HEK293 (cell line): ENCODE measurements around the gene PLB1.
A peak's percentile ranks its signal among the peaks of the same experiment; 100 is the strongest.

Experiments
- CTCF ChIA-PET: fragments of 350-600 bp; formaldehyde crosslinking; extraction: SDS; loops from one replicate; lab custom pipeline; 2021; ENCODE audit warnings: antibody characterized with exemption; lab: Yijun Ruan, JAX
- POLR2A ChIA-PET: fragments of 300-600 bp; formaldehyde crosslinking; extraction: SDS; loops from one replicate; lab custom pipeline; 2020; ENCODE audit warnings: antibody characterized with exemption, inconsistent platforms; lab: Yijun Ruan, JAX
- H3K27ac ChIP-seq: fragments of 200-500 bp; sonication (Bioruptor generic); 2 replicates; pipeline ENCODE4 v1.5.1; 2014; ENCODE audit warnings: low read depth, low read length, control low read depth, inconsistent platforms; ENCODE audit errors: extremely low read depth
- H3K36me3 ChIP-seq, 2 experiments: fragments of 200-500 bp in 1 of 2; sonication (Bioruptor generic) in 1 of 2; 1 replicate in 1 of 2; 2 replicates in 1 of 2; pipeline ENCODE4 v1.5.1; 2014 to 2017; ENCODE audit warnings: inconsistent platforms in 2 of 2, low read length in 2 of 2; ENCODE audit not compliant: control insufficient read depth in 2 of 2, insufficient read depth in 1 of 2
- H3K4me1 ChIP-seq: fragments of 200-500 bp; sonication (Bioruptor generic); 2 replicates; pipeline ENCODE4 v1.5.1; 2014; ENCODE audit warnings: mild to moderate bottlenecking, low read length, inconsistent platforms; ENCODE audit not compliant: control insufficient read depth, insufficient read depth
- H3K4me3 ChIP-seq: 2 replicates; pipeline ENCODE4 v1.5.1; 2011; ENCODE audit warnings: low read depth, mild to moderate bottlenecking, control low read depth, low read length, moderate library complexity
- H3K9me3 ChIP-seq: fragments of 200-500 bp; sonication (Bioruptor generic); 2 replicates; pipeline ENCODE4 v1.5.1; 2014; ENCODE audit warnings: low read depth, low read length, inconsistent platforms; ENCODE audit not compliant: control insufficient read depth, insufficient read depth
- EGR2 ChIP-seq: fragments of 450-650 bp; formaldehyde crosslinking; IDR thresholded peaks from 2 replicates; pipeline ENCODE4 v1.5.1; 2016; ENCODE audit warnings: low read depth, missing biosample characterization, missing genetic modification characterization
- GLIS2 ChIP-seq: fragments of 450-650 bp; formaldehyde crosslinking; IDR thresholded peaks from 2 replicates; pipeline ENCODE4 v1.5.1; 2016; ENCODE audit warnings: missing biosample characterization, missing genetic modification characterization
- KLF8 ChIP-seq: fragments of 450-650 bp; formaldehyde crosslinking; IDR thresholded peaks from 2 replicates; pipeline ENCODE4 v1.5.1; 2016; ENCODE audit warnings: missing biosample characterization, missing genetic modification characterization
- RBAK ChIP-seq: fragments of 450-650 bp; formaldehyde crosslinking; IDR thresholded peaks from 2 replicates; pipeline ENCODE4 v1.5.1; 2016; ENCODE audit warnings: missing biosample characterization, missing genetic modification characterization
- REPIN1 ChIP-seq: fragments of 450-650 bp; formaldehyde crosslinking; IDR thresholded peaks from 2 replicates; pipeline ENCODE4 v1.5.1; 2017; ENCODE audit warnings: missing biosample characterization, missing genetic modification characterization, low read depth
- SETDB1 ChIP-seq: IDR thresholded peaks from one replicate; pipeline ENCODE4 v1.6.1; 2017; ENCODE audit warnings: mild to moderate bottlenecking, low read length, moderate library complexity, mixed read lengths; ENCODE audit not compliant: insufficient read length
- ZBTB21 ChIP-seq: fragments of 450-650 bp; formaldehyde crosslinking; IDR thresholded peaks from 2 replicates; pipeline ENCODE4 v1.5.1; 2017; ENCODE audit warnings: missing biosample characterization, missing genetic modification characterization
- ZNF140 ChIP-seq: fragments of 450-650 bp; formaldehyde crosslinking; IDR thresholded peaks from 2 replicates; pipeline ENCODE4 v1.5.1; 2016; ENCODE audit warnings: missing biosample characterization, missing genetic modification characterization
- ZNF155 ChIP-seq: fragments of 450-650 bp; formaldehyde crosslinking; IDR thresholded peaks from 2 replicates; pipeline ENCODE4 v1.5.1; 2016; ENCODE audit warnings: missing biosample characterization, missing genetic modification characterization
- ZNF239 ChIP-seq: fragments of 450-650 bp; formaldehyde crosslinking; IDR thresholded peaks from 2 replicates; pipeline ENCODE4 v1.5.1; 2016; ENCODE audit warnings: missing biosample characterization, missing genetic modification characterization
- ZNF274 ChIP-seq, 2 experiments: fragments of 200-500 bp in 1 of 2; fragments of 450-650 bp in 1 of 2; sonication (Bioruptor generic) in 1 of 2; formaldehyde crosslinking in 1 of 2; IDR thresholded peaks; 2 replicates each; pipeline versions ENCODE4 v1.5.1 to v1.6.1; 2014 to 2016; ENCODE audit warnings: borderline replicate concordance in 1 of 2, inconsistent platforms in 1 of 2, low read length in 1 of 2, missing biosample characterization in 1 of 2, missing genetic modification characterization in 1 of 2
- ZNF426 ChIP-seq: fragments of 450-650 bp; formaldehyde crosslinking; IDR thresholded peaks from 2 replicates; pipeline ENCODE4 v1.5.1; 2017; ENCODE audit warnings: missing biosample characterization, missing genetic modification characterization, mild to moderate bottlenecking, inconsistent platforms, moderate library complexity
- ZNF501 ChIP-seq: fragments of 450-650 bp; formaldehyde crosslinking; IDR thresholded peaks from 2 replicates; pipeline ENCODE4 v1.5.1; 2016; ENCODE audit warnings: missing biosample characterization, missing genetic modification characterization
- ZNF529 ChIP-seq: fragments of 450-650 bp; formaldehyde crosslinking; IDR thresholded peaks from 2 replicates; pipeline ENCODE4 v1.5.1; 2017; ENCODE audit warnings: missing genetic modification characterization, missing biosample characterization; ENCODE audit not compliant: insufficient replicate concordance
- ZNF544 ChIP-seq: fragments of 450-650 bp; formaldehyde crosslinking; IDR thresholded peaks from 2 replicates; pipeline ENCODE4 v1.5.0; 2017; ENCODE audit warnings: missing biosample characterization, missing genetic modification characterization
- ZNF549 ChIP-seq: fragments of 450-650 bp; IDR thresholded peaks from 2 replicates; pipeline ENCODE4 v1.5.1; 2018; ENCODE audit warnings: missing biosample characterization, missing genetic modification characterization, mild to moderate bottlenecking, inconsistent platforms, moderate library complexity
- ZNF600 ChIP-seq: fragments of 450-650 bp; formaldehyde crosslinking; IDR thresholded peaks from 2 replicates; pipeline ENCODE4 v1.5.1; 2016; ENCODE audit warnings: missing biosample characterization, missing genetic modification characterization
- ZNF629 ChIP-seq: fragments of 450-650 bp; formaldehyde crosslinking; IDR thresholded peaks from 2 replicates; pipeline ENCODE4 v1.5.1; 2017; ENCODE audit warnings: missing biosample characterization, missing genetic modification characterization
- ZNF664 ChIP-seq: fragments of 450-650 bp; formaldehyde crosslinking; IDR thresholded peaks from 2 replicates; pipeline ENCODE4 v1.5.1; 2016; ENCODE audit warnings: missing biosample characterization, missing genetic modification characterization
- ZNF707 ChIP-seq: fragments of 450-650 bp; formaldehyde crosslinking; IDR thresholded peaks from 2 replicates; pipeline ENCODE4 v1.5.1; 2016; ENCODE audit warnings: missing biosample characterization, missing genetic modification characterization
- ZNF792 ChIP-seq: fragments of 450-650 bp; formaldehyde crosslinking; IDR thresholded peaks from 2 replicates; pipeline ENCODE4 v1.5.1; 2016; ENCODE audit warnings: missing biosample characterization, missing genetic modification characterization
- ZNF830 ChIP-seq: fragments of 450-650 bp; IDR thresholded peaks from 2 replicates; pipeline ENCODE4 v1.5.0; 2018; ENCODE audit warnings: missing biosample characterization, missing genetic modification characterization, low read depth, mild to moderate bottlenecking, moderate library complexity
- TF ChIP-seq, protein P1 (sequence below): fragments of 450-650 bp; formaldehyde crosslinking; IDR thresholded peaks from 2 replicates; pipeline ENCODE4 v1.5.1; 2017; ENCODE audit warnings: missing biosample characterization, missing genetic modification characterization
- TF ChIP-seq, protein P2 (sequence below): fragments of 450-650 bp; formaldehyde crosslinking; IDR thresholded peaks from 2 replicates; pipeline ENCODE4 v1.5.1; 2016; ENCODE audit warnings: missing biosample characterization, missing genetic modification characterization
- TF ChIP-seq, protein P3 (sequence below): fragments of 450-650 bp; formaldehyde crosslinking; IDR thresholded peaks from 2 replicates; pipeline ENCODE4 v1.5.1; 2016; ENCODE audit warnings: missing biosample characterization, missing genetic modification characterization, low read depth
- TF ChIP-seq, protein P4 (sequence below): fragments of 450-650 bp; formaldehyde crosslinking; IDR thresholded peaks from 2 replicates; pipeline ENCODE4 v1.5.1; 2017; ENCODE audit warnings: missing biosample characterization, missing genetic modification characterization
- TF ChIP-seq, protein P5 (sequence below): fragments of 450-650 bp; formaldehyde crosslinking; IDR thresholded peaks from 2 replicates; pipeline ENCODE4 v1.5.1; 2016; ENCODE audit warnings: missing biosample characterization, missing genetic modification characterization, borderline replicate concordance

The PLB1 gene

DNA sequence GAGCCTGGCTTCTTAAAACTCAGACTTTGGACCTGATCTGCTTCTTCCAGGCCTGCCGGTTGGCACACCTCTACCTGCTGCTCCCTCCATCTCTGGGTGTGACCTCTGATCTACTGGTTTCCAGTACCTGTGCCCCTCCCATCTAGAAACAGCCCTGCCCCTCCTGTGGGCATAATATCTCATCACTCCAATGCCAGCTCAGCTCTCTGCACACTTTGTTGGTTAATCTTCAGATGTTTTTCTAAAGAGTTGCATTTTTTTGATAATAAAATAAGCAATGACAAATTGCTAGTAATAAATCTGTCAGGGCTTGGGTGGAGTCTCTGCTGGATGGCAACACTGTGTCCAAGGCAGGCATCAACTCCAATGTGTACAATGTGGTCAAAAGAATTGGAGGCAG is 166.2 kb downstream of the PLB1 start:
- Histone ChIP-seq H3K36me3 (no peaks in the 10 kb centered on the region), H3K4me1 (0 out of 2 replicates have a peak, but pooled peaks cover 6% of the 10 kb centered on the region), H3K27ac (no peak overlapping the region), H3K9me3 (no peaks in the 10 kb centered on the region), H3K4me3 (no peak overlapping the region)
- POLR2A ChIA-PET, result interaction anchor here (2.3 kb wide), 1 partner anchor 90 kb away, joined by 11 read pairs; the partner anchor contains the start of gene PPP1CB
- no peak for TF ChIP-seq ZNF140 (tag by site-specific recombination)
- TF ChIP-seq, protein P1, sequence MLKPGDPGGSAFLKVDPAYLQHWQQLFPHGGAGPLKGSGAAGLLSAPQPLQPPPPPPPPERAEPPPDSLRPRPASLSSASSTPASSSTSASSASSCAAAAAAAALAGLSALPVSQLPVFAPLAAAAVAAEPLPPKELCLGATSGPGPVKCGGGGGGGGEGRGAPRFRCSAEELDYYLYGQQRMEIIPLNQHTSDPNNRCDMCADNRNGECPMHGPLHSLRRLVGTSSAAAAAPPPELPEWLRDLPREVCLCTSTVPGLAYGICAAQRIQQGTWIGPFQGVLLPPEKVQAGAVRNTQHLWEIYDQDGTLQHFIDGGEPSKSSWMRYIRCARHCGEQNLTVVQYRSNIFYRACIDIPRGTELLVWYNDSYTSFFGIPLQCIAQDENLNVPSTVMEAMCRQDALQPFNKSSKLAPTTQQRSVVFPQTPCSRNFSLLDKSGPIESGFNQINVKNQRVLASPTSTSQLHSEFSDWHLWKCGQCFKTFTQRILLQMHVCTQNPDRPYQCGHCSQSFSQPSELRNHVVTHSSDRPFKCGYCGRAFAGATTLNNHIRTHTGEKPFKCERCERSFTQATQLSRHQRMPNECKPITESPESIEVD (tag by site-specific recombination), result peak; percentile 60
- CTCF ChIA-PET, result interaction anchor here (0.6 to 3.8 kb wide), 3 partner anchors 67 to 294 kb away, joined by 3 to 20 read pairs (median 6); no protein-coding TSS in a partner anchor

DNA sequence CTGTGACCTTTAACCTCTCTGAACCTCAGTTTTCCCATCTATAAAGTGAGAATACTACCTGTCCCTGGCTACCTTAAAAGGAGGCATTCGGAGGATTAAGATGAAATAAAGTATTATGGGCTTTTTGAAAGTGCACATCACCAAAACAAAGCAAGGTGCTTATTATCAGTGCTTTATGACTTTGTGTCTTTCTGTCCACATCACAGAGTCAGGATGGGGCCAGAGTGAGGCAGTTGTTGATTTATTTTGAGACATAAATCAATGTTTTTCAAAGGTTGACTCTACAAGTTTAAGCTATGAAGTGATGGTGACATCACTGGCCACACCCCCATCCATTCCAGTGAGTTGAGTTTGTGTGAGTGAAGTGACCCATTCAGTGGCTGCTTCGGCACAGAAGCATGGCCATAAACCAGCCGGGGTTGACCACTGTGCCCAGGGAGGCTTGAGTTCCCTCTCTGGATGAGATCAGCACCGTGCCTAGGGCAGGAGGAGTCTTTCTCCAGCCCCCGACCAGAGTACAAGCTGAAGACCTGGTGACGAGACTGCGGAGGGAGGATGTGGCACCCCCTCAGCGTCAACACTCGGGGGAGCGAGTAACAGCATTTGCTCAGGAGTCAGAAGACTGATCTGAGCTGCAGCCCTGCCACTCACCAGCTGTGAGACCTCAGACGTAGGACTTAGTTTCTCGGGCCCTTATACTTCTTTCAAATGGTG is 166.8 kb downstream of the PLB1 start:
- H3K9me3 ChIP-seq, result no peaks in the 10 kb centered on the region
- 0 out of 2 replicates have a peak, but pooled peaks cover 6% of the 10 kb centered on the region for H3K4me1 ChIP-seq
- ChIA-PET POLR2A (interaction anchor here (0.6 to 2.3 kb wide), 2 partner anchors 89 to 96 kb away, joined by 3 to 11 read pairs; partner anchors contain the start of gene PPP1CB), CTCF (interaction anchor here (0.6 to 3.8 kb wide), 7 partner anchors 49 to 980 kb away, joined by 3 to 20 read pairs (median 3); partner anchors contain the start of gene PPP1CB)
- no peak overlapping the region for H3K27ac ChIP-seq
- no peaks in the 10 kb centered on the region for H3K36me3 ChIP-seq
- no peak overlapping the region for H3K4me3 ChIP-seq
- TF ChIP-seq ZNF426 (tag by site-specific recombination) (no peak), ZNF155 (tag by site-specific recombination) (no peak), ZNF792 (tag by site-specific recombination) (no peak), ZNF274 (IDR thresholded peaks at IDR 0.05; ENCODE audit: low read length) (no peak), ZNF274 (tag by site-specific recombination; IDR thresholded peaks at IDR 0.05; ENCODE audit: borderline replicate concordance) (no peak), GLIS2 (tag by site-specific recombination) (no peak), ZNF600 (tag by site-specific recombination) (peak; percentile 56), ZNF830 (tag by site-specific recombination) (no peak), ZNF629 (tag by site-specific recombination) (peak; percentile 66), SETDB1 (no peak), EGR2 (no peak), ZNF707 (tag by site-specific recombination) (no peak), RBAK (tag by site-specific recombination) (no peak), ZNF529 (tag by site-specific recombination) (no peak), KLF8 (tag by site-specific recombination) (no peak), ZNF239 (tag by site-specific recombination) (no peak), ZNF549 (tag by site-specific recombination) (no peak), ZNF544 (tag by site-specific recombination) (no peak), ZNF501 (tag by site-specific recombination) (no peak), REPIN1 (tag by site-specific recombination) (no peak), ZBTB21 (0 out of 2 replicates have a peak, but pooled peaks have one; percentile 32), ZNF664 (tag by site-specific recombination) (no peak)
- TF ChIP-seq, protein P2, sequence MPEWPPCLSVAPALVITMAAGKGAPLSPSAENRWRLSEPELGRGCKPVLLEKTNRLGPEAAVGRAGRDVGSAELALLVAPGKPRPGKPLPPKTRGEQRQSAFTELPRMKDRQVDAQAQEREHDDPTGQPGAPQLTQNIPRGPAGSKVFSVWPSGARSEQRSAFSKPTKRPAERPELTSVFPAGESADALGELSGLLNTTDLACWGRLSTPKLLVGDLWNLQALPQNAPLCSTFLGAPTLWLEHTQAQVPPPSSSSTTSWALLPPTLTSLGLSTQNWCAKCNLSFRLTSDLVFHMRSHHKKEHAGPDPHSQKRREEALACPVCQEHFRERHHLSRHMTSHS (tag by site-specific recombination), result no peak
- TF ChIP-seq, protein P3, sequence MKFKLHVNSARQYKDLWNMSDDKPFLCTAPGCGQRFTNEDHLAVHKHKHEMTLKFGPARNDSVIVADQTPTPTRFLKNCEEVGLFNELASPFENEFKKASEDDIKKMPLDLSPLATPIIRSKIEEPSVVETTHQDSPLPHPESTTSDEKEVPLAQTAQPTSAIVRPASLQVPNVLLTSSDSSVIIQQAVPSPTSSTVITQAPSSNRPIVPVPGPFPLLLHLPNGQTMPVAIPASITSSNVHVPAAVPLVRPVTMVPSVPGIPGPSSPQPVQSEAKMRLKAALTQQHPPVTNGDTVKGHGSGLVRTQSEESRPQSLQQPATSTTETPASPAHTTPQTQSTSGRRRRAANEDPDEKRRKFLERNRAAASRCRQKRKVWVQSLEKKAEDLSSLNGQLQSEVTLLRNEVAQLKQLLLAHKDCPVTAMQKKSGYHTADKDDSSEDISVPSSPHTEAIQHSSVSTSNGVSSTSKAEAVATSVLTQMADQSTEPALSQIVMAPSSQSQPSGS (tag by site-specific recombination), result 0 out of 2 replicates have a peak, but pooled peaks have one; percentile 10
- TF ChIP-seq, protein P4, sequence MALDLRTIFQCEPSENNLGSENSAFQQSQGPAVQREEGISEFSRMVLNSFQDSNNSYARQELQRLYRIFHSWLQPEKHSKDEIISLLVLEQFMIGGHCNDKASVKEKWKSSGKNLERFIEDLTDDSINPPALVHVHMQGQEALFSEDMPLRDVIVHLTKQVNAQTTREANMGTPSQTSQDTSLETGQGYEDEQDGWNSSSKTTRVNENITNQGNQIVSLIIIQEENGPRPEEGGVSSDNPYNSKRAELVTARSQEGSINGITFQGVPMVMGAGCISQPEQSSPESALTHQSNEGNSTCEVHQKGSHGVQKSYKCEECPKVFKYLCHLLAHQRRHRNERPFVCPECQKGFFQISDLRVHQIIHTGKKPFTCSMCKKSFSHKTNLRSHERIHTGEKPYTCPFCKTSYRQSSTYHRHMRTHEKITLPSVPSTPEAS (tag by site-specific recombination), result no peak
- TF ChIP-seq, protein P5, sequence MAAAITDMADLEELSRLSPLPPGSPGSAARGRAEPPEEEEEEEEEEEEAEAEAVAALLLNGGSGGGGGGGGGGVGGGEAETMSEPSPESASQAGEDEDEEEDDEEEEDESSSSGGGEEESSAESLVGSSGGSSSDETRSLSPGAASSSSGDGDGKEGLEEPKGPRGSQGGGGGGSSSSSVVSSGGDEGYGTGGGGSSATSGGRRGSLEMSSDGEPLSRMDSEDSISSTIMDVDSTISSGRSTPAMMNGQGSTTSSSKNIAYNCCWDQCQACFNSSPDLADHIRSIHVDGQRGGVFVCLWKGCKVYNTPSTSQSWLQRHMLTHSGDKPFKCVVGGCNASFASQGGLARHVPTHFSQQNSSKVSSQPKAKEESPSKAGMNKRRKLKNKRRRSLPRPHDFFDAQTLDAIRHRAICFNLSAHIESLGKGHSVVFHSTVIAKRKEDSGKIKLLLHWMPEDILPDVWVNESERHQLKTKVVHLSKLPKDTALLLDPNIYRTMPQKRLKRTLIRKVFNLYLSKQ, result no peak
